A673 (cell line): Measurements from ENCODE around the gene ZNF865. TPM values are rescaled to one million over a fixed set of nuclear protein-coding genes. Genes with fewer than 3 reads are reported as not detected.

Experiments
- BruUV-seq: library from RNA; stranded (reverse); fragments of 400-500 nt; replicated peaks from 2 replicates; lab custom pipeline; 2021; lab: Mats Ljungman, UMichigan
- CTCF ChIA-PET: fragments of 300-600 bp; sonication (Branson Sonifier 250); formaldehyde crosslinking; loops from one replicate; lab custom pipeline; 2022; ENCODE audit warnings: antibody characterized with exemption; lab: Charles Lee
- POLR2A ChIA-PET: fragments of 300-600 bp; sonication (Branson Sonifier 250); formaldehyde crosslinking; loops from one replicate; lab custom pipeline; 2022; ENCODE audit warnings: antibody characterized with exemption; ENCODE audit not compliant: low non-redundant PET; lab: Charles Lee
- DNase-seq: peaks from one replicate; pipeline ENCODE4 v3.0.0-alpha.2; 2015; ENCODE audit warnings: low spot score
- H3K27ac ChIP-seq: fragments of 200-600 bp; sonication (generic); 2 replicates; pipeline ENCODE4 v1.5.1; 2016; ENCODE audit warnings: mixed run types, low read depth, mild to moderate bottlenecking, mixed read lengths, antibody characterized with exemption, low read length; ENCODE audit not compliant: poor library complexity, severe bottlenecking
- H3K27me3 ChIP-seq: fragments of 200-600 bp; sonication (generic); replicated peaks from 2 replicates; pipeline ENCODE4 v1.6.1; 2017; ENCODE audit warnings: mixed run types, low read depth, mild to moderate bottlenecking, mixed read lengths, antibody characterized with exemption, low read length; ENCODE audit not compliant: insufficient read depth, poor library complexity
- H3K36me3 ChIP-seq: fragments of 200-600 bp; sonication (generic); 2 replicates; pipeline ENCODE4 v1.6.1; 2016; ENCODE audit warnings: mixed run types, mild to moderate bottlenecking, mixed read lengths, antibody characterized with exemption, low read length; ENCODE audit not compliant: insufficient read depth, poor library complexity, severe bottlenecking
- H3K4me1 ChIP-seq: fragments of 200-600 bp; sonication (generic); 2 replicates; pipeline ENCODE4 v1.6.1; 2017; ENCODE audit warnings: mixed run types, mild to moderate bottlenecking, mixed read lengths, antibody characterized with exemption, low read length; ENCODE audit not compliant: insufficient read depth, poor library complexity, severe bottlenecking
- H3K4me3 ChIP-seq: fragments of 200-600 bp; sonication (generic); 2 replicates; pipeline ENCODE4 v1.5.1; 2016; ENCODE audit warnings: low read depth, mixed run types, mild to moderate bottlenecking, mixed read lengths, low read length; ENCODE audit not compliant: poor library complexity, severe bottlenecking
- H3K9me3 ChIP-seq: fragments of 200-600 bp; sonication (generic); 2 replicates; pipeline ENCODE4 v1.6.1; 2016; ENCODE audit warnings: mixed run types, low read depth, mild to moderate bottlenecking, mixed read lengths, antibody characterized with exemption, low read length; ENCODE audit not compliant: poor library complexity, severe bottlenecking
- CTCF ChIP-seq: fragments of 300-800, 200-600 bp; sonication (generic); conservative IDR thresholded peaks from 2 replicates; pipeline ENCODE4 v1.5.1; 2017; ENCODE audit warnings: low read depth, mild to moderate bottlenecking, antibody characterized with exemption, low read length, moderate library complexity, mixed read lengths
- EZH2 ChIP-seq: fragments of 200-600 bp; sonication (generic); IDR thresholded peaks from 2 replicates; pipeline ENCODE4 v1.6.1; 2017; ENCODE audit warnings: borderline replicate concordance, low read depth, mild to moderate bottlenecking, mixed read lengths, antibody characterized with exemption, low read length; ENCODE audit not compliant: poor library complexity, severe bottlenecking
- intact Hi-C: fragments of 100-400 bp; cut with micrococcal nuclease; formaldehyde crosslinking; loops from one replicate; pipeline ENCODE4 v1.10.0; 2022; ENCODE audit not compliant: unreplicated experiment
- total RNA-seq: library from RNA; stranded (reverse); gene quantifications from 2 replicates; pipeline ENCODE4 v1.2.3, GENCODE V29; 2021

ZNF865 gene
- total RNA-seq, 1 experiment from 2014 or later = 16.1 TPM

- TF ChIP-seq EZH2 (no peak), CTCF (no peak)
- Histone ChIP-seq H3K36me3 (peaks cover 29% of the 10 kb centered on the region), H3K27ac (no peak overlapping the region), H3K4me1 (no peaks in the 10 kb centered on the region), H3K27me3 (no peaks in the 10 kb centered on the region), H3K9me3 (no peaks in the 10 kb centered on the region), H3K4me3 (no peak overlapping the region)
- ChIA-PET CTCF (no interaction called here), POLR2A (no interaction called here)
- intact Hi-C loops = no loop called here
- DNase-seq = no peak
- BruUV-seq = no TSS peak
Observed at GRCh38 chr19:55616395-55616875, 11.0 kb downstream of the ZNF865 start.

- H3K4me3 ChIP-seq = no peak overlapping the region
- H3K36me3 ChIP-seq = peaks cover 29% of the 10 kb centered on the region
- H3K9me3 ChIP-seq = no peaks in the 10 kb centered on the region
- BruUV-seq = no TSS peak
- H3K27ac ChIP-seq = no peak overlapping the region
- intact Hi-C loops = no loop called here
- H3K4me1 ChIP-seq = no peaks in the 10 kb centered on the region
- no peak for TF ChIP-seq CTCF
- TF ChIP-seq EZH2 = no peak
- CTCF ChIA-PET = no interaction called here
- no peak for DNase-seq
- POLR2A ChIA-PET = no interaction called here
- no peaks in the 10 kb centered on the region for H3K27me3 ChIP-seq
Observed at GRCh38 chr19:55617426-55617825, 12.0 kb downstream of the ZNF865 start.

GRCh38 chr19:55618426-55618825 lies 13.0 kb downstream of the ZNF865 start:
- Histone ChIP-seq H3K4me1 (no peaks in the 10 kb centered on the region), H3K27me3 (no peaks in the 10 kb centered on the region), H3K27ac (no peak overlapping the region), H3K36me3 (peaks cover 29% of the 10 kb centered on the region), H3K4me3 (no peak overlapping the region), H3K9me3 (no peaks in the 10 kb centered on the region)
- ChIA-PET POLR2A (interaction anchor here (0.8 kb wide), 1 partner anchor 14 kb away, joined by 6 read pairs; no protein-coding TSS in a partner anchor), CTCF (interaction anchor here (0.6 kb wide), 1 partner anchor 14 kb away, joined by 7 read pairs; no protein-coding TSS in a partner anchor)
- intact Hi-C loops = no loop called here
- no TSS peak for BruUV-seq
- DNase-seq = no peak
- TF ChIP-seq EZH2 (no peak), CTCF (no peak)
